Prostate gland (tissue), 2 donors: Measurements from ENCODE around the gene LCN12.

Experiments
- CTCF ChIP-seq, 4 experiments: fragments of 200-600 bp in 2 of 4; fragments of 450-650 bp in 2 of 4; sonication (generic) in 2 of 4; IDR thresholded peaks; 1 replicate in 3 of 4; 2 replicates in 1 of 4; pipeline ENCODE4 v1.5.1; 2016 to 2019; ENCODE audit warnings: antibody characterized with exemption in 4 of 4, mild to moderate bottlenecking in 2 of 4, moderate library complexity in 2 of 4
- POLR2A ChIP-seq: fragments of 450-650 bp; IDR thresholded peaks from one replicate; pipeline ENCODE4 v1.6.1; 2016; ENCODE audit warnings: antibody characterized with exemption, mild to moderate bottlenecking

GRCh38 chr9:136992819-136993369 lies 40.8 kb downstream of the LCN12 start:
- peak in 1 of 4 experiments; percentile 0 for TF ChIP-seq CTCF (IDR thresholded peaks at IDR 0.05)
- no peak for TF ChIP-seq POLR2A
